ENCODE data around the gene CLOCK. TPM values are rescaled to one million over a fixed set of nuclear protein-coding genes. Genes with fewer than 3 reads are reported as not detected.

CLOCK gene
- polyA plus RNA-seq, 1 of the 3 experiments (the other 2 are of a cell fraction), result 4.2 TPM

GRCh38 chr4:55547918-55548317 lies 1.2 kb upstream of the CLOCK start:
- Histone ChIP-seq H3K79me2 (ENCODE audit: insufficient read depth) (peaks cover 24% of the 10 kb centered on the region), H3K9me3 (no peaks in the 10 kb centered on the region), H2AFZ (ENCODE audit: low read depth) (peak overlapping the region; percentile 95), H4K20me1 (ENCODE audit: insufficient read depth) (peaks cover 4% of the 10 kb centered on the region; the same call in 1 of the 2 replicates), H3F3A (replicated peaks; ENCODE audit: insufficient read depth) (peaks cover 49% of the 10 kb centered on the region), H3K9ac (peak overlapping the region; percentile 89; the same call in 1 of the 2 replicates), H3K27ac (ENCODE audit: low read depth in 2 of 2, low read length in 1 of 2) (peak overlapping the region; percentile 93 to 98), H3K4me1 (ENCODE audit: control insufficient read depth in 1 of 2, insufficient read depth in 2 of 2, low read depth in 1 of 2, low read length in 1 of 2) (peaks cover 10% of the 10 kb centered on the region in 2 experiments), H3K27me3 (ENCODE audit: insufficient read depth) (no peaks in the 10 kb centered on the region), H3K36me3 (replicated peaks in 1 of 2; ENCODE audit: control insufficient read depth in 1 of 2, insufficient read depth in 2 of 2, low read length in 1 of 2) (no peaks in the 10 kb centered on the region), H3K4me2 (peak overlapping the region; percentile 87), H3K4me3 (ENCODE audit: low read depth in 2 of 2, low read length in 1 of 2) (peak overlapping the region; percentile 78 to 81), H3K9me2 (no peaks in the 10 kb centered on the region)
- DNase-seq, result no peak
- no peak for TF ChIP-seq PBX3 (IDR thresholded peaks at IDR 0.05)
- ChIA-PET CTCF (no interaction called here), POLR2A (no interaction called here)
- 86% methylated on average over 4 of the region's 4 CpGs for WGBS (ENCODE audit: low lambda C conversion rate)

GRCh38 chr4:55547466-55547770 lies 709 bp upstream of the CLOCK start:
- WGBS (ENCODE audit: low lambda C conversion rate), result 1% methylated on average over 10 of the region's 10 CpGs
- CTCF ChIA-PET, result no interaction called here

GRCh38 chr4:55546506-55546755 lies 278 bp downstream of the CLOCK start:
- TF ChIP-seq TCF12 (IDR thresholded peaks at IDR 0.05) (peak; percentile 9; the same call in 1 of the 2 replicates), CHD2 (IDR thresholded peaks at IDR 0.05; ENCODE audit: low read length, partially characterized antibody) (peak; percentile 79), TAF1 (IDR thresholded peaks at IDR 0.05; ENCODE audit: borderline replicate concordance, low read depth, low read length) (no peak), MEF2A (IDR thresholded peaks at IDR 0.05; ENCODE audit: borderline replicate concordance, low read depth) (no peak), EZH2phosphoT487 (IDR thresholded peaks at IDR 0.05; ENCODE audit: borderline replicate concordance, low read depth) (no peak), ELF1 (IDR thresholded peaks at IDR 0.05) (no peak)
- Histone ChIP-seq H3F3A (replicated peaks; ENCODE audit: insufficient read depth) (peaks cover 49% of the 10 kb centered on the region), H3K9ac (peak overlapping the region; percentile 89), H3K4me1 (ENCODE audit: control insufficient read depth in 1 of 2, insufficient read depth in 2 of 2, low read depth in 1 of 2, low read length in 1 of 2) (peaks cover 10% of the 10 kb centered on the region in 2 experiments), H3K27ac (ENCODE audit: low read depth in 2 of 2, low read length in 1 of 2) (peak overlapping the region; percentile 93 to 98), H4K20me1 (ENCODE audit: insufficient read depth) (peaks cover 4% of the 10 kb centered on the region; the same call in 1 of the 2 replicates), H3K4me2 (peak overlapping the region; percentile 87; the same call in 1 of the 2 replicates), H3K9me3 (no peaks in the 10 kb centered on the region), H3K79me2 (ENCODE audit: insufficient read depth) (peaks cover 38% of the 10 kb centered on the region), H2AFZ (ENCODE audit: low read depth) (no peak overlapping the region), H3K4me3 (ENCODE audit: low read depth in 2 of 2, low read length in 1 of 2) (peak overlapping the region; percentile 78 to 81), H3K36me3 (replicated peaks in 1 of 2; ENCODE audit: control insufficient read depth in 1 of 2, insufficient read depth in 2 of 2, low read length in 1 of 2) (no peaks in the 10 kb centered on the region), H3K9me2 (no peaks in the 10 kb centered on the region), H3K27me3 (ENCODE audit: insufficient read depth) (no peaks in the 10 kb centered on the region)
- CTCF ChIA-PET, result interaction anchor here (1.0 to 1.7 kb wide), 4 partner anchors 69 to 575 kb away, joined by 3 to 5 read pairs (median 4); partner anchors contain the start of gene SRD5A3
- POLR2A ChIA-PET, result interaction anchor here (0.8 to 2.2 kb wide), 4 partner anchors 21 to 307 kb away, joined by 3 to 7 read pairs (median 4); partner anchors contain the start of gene EXOC1
- peak; percentile 91 for DNase-seq
- WGBS (ENCODE audit: low lambda C conversion rate), result 2% methylated on average over 9 of the region's 16 CpGs

More at GRCh38 chr4:55547466-55547770, 709 bp upstream of the CLOCK start:
- peaks cover 4% of the 10 kb centered on the region; the same call in 1 of the 2 replicates for H4K20me1 ChIP-seq (ENCODE audit: insufficient read depth)
- H3K9ac ChIP-seq, result peak overlapping the region; percentile 89
- peak overlapping the region; percentile 78 to 81 for H3K4me3 ChIP-seq (ENCODE audit: low read depth in 2 of 2, low read length in 1 of 2)
- peaks cover 49% of the 10 kb centered on the region for H3F3A ChIP-seq (replicated peaks; ENCODE audit: insufficient read depth)
- POLR2A ChIA-PET, result interaction anchor here (0.7 to 1.4 kb wide), 4 partner anchors 151 to 393 kb away, joined by 3 to 7 read pairs (median 4); no protein-coding TSS in a partner anchor
- no peaks in the 10 kb centered on the region for H3K27me3 ChIP-seq (ENCODE audit: insufficient read depth)
- H3K4me1 ChIP-seq (ENCODE audit: control insufficient read depth in 1 of 2, insufficient read depth in 2 of 2, low read depth in 1 of 2, low read length in 1 of 2), result peaks cover 10% of the 10 kb centered on the region in 2 experiments
- peak overlapping the region; percentile 95 for H2AFZ ChIP-seq (ENCODE audit: low read depth)
- H3K9me2 ChIP-seq, result no peaks in the 10 kb centered on the region
- H3K36me3 ChIP-seq (replicated peaks in 1 of 2; ENCODE audit: control insufficient read depth in 1 of 2, insufficient read depth in 2 of 2, low read length in 1 of 2), result no peaks in the 10 kb centered on the region
- TF ChIP-seq ZBTB33 (IDR thresholded peaks at IDR 0.05; ENCODE audit: borderline replicate concordance, low read depth), result no peak
- 0 out of 2 replicates have a peak, but pooled peaks have one; percentile 4 for TF ChIP-seq POLR2AphosphoS5 (IDR thresholded peaks at IDR 0.05; ENCODE audit: low read depth, low read length)
- TF ChIP-seq YY1 (IDR thresholded peaks at IDR 0.05; ENCODE audit: low read depth), result 0 out of 2 replicates have a peak, but pooled peaks have one; percentile 1
- TF ChIP-seq MXI1 (IDR thresholded peaks at IDR 0.05; ENCODE audit: low read depth, low read length), result peak; percentile 42; the same call in 1 of the 2 replicates
- TF ChIP-seq NFIC (IDR thresholded peaks at IDR 0.05; ENCODE audit: borderline replicate concordance), result no peak
- peak; percentile 50 for DNase-seq
- H3K79me2 ChIP-seq (ENCODE audit: insufficient read depth), result peaks cover 29% of the 10 kb centered on the region
- peak overlapping the region; percentile 87 for H3K4me2 ChIP-seq
- peak overlapping the region; percentile 93 to 98 for H3K27ac ChIP-seq (ENCODE audit: low read depth in 2 of 2, low read length in 1 of 2)
- H3K9me3 ChIP-seq, result no peaks in the 10 kb centered on the region
